WTC11 (cell line): ENCODE results near the gene PTX4.

Experiments
- NR3C1 ChIP-seq: sonication (generic); formaldehyde crosslinking; conservative IDR thresholded peaks from 2 replicates; pipeline ENCODE4 v1.8.1; 2023; ENCODE audit warnings: low read depth, mild to moderate bottlenecking, missing genetic modification reagents
- TCF7 ChIP-seq: sonication (generic); formaldehyde crosslinking; IDR thresholded peaks from 2 replicates; pipeline ENCODE4 v1.8.0; 2022; ENCODE audit warnings: mild to moderate bottlenecking, low read depth, missing genetic modification reagents, moderate library complexity
- TF ChIP-seq, protein P1 (sequence below): fragments of 200-600 bp; IDR thresholded peaks from 2 replicates; pipeline ENCODE4 v1.8.0; 2022; ENCODE audit warnings: antibody characterized with exemption

DNA sequence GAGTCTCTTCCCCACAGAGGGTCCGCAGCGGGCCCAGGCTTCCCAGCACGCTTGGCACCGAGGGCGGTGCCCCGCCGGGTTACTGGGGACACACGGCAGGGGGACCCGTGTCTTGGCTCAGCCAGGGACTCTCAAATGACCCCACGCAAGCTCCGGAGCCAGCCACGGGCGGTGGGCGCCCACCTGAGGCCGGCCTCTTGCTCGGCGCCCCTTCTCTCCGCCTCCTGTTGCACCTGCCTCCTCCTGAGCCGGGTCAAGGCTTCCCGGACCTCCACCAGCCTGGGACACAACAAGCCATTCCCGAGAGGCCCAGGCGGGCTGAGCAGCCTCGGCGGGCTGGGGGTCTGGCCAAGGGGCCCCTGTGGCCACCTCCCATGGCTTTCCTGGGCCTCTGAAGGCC is 46.0 kb downstream of the PTX4 start:
- TF ChIP-seq NR3C1 (CRISPR knock-in tag) = no peak
- TF ChIP-seq, protein P1, sequence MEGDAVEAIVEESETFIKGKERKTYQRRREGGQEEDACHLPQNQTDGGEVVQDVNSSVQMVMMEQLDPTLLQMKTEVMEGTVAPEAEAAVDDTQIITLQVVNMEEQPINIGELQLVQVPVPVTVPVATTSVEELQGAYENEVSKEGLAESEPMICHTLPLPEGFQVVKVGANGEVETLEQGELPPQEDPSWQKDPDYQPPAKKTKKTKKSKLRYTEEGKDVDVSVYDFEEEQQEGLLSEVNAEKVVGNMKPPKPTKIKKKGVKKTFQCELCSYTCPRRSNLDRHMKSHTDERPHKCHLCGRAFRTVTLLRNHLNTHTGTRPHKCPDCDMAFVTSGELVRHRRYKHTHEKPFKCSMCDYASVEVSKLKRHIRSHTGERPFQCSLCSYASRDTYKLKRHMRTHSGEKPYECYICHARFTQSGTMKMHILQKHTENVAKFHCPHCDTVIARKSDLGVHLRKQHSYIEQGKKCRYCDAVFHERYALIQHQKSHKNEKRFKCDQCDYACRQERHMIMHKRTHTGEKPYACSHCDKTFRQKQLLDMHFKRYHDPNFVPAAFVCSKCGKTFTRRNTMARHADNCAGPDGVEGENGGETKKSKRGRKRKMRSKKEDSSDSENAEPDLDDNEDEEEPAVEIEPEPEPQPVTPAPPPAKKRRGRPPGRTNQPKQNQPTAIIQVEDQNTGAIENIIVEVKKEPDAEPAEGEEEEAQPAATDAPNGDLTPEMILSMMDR = no peak
- no peak for TF ChIP-seq TCF7 (CRISPR knock-in tag)
